Suprapubic skin (tissue), 4 donors: ENCODE data around the gene ITPKA. TPM values are rescaled to one million over a fixed set of nuclear protein-coding genes. Genes with fewer than 3 reads are reported as not detected.
A peak's percentile ranks its signal among the peaks of the same experiment; 100 is the strongest.

Source experiments
- DNase-seq, 2 donors: peaks; one replicate each; pipeline ENCODE4 v3.0.0-alpha.2; 2019; ENCODE audit warnings: low spot score in 2 of 2
- H3K27ac ChIP-seq: fragments of 200-600 bp; sonication (generic); one replicate; pipeline ENCODE4 v1.5.1; 2019
- H3K27me3 ChIP-seq: fragments of 200-600 bp; sonication (generic); one replicate; pipeline ENCODE4 v1.5.1; 2019
- H3K36me3 ChIP-seq: fragments of 200-600 bp; sonication (generic); one replicate; pipeline ENCODE4 v1.5.1; 2019
- H3K4me1 ChIP-seq: fragments of 200-600 bp; sonication (generic); one replicate; pipeline ENCODE4 v1.5.1; 2019
- H3K4me3 ChIP-seq: fragments of 200-600 bp; sonication (generic); one replicate; pipeline ENCODE4 v1.5.1; 2019; ENCODE audit warnings: mild to moderate bottlenecking
- H3K9me3 ChIP-seq: fragments of 200-600 bp; sonication (generic); one replicate; pipeline ENCODE4 v1.5.1; 2019
- EP300 ChIP-seq: sonication (generic); formaldehyde crosslinking; IDR thresholded peaks from one replicate; pipeline ENCODE4 v1.6.1; 2017; ENCODE audit warnings: antibody characterized with exemption
- POLR2A ChIP-seq, 2 donors: fragments of 450-650 bp; IDR thresholded peaks; one replicate each; pipeline ENCODE4 v1.6.1; 2017; ENCODE audit warnings: antibody characterized with exemption in 2 of 2, mild to moderate bottlenecking in 2 of 2, moderate library complexity in 2 of 2
- POLR2AphosphoS5 ChIP-seq, 3 donors: sonication (generic); formaldehyde crosslinking; IDR thresholded peaks; one replicate each; pipeline ENCODE4 v1.6.1; 2017; ENCODE audit warnings: antibody characterized with exemption in 3 of 3
- WGBS: methylation state at CpG from one replicate; pipeline ENCODE4 v1.1.5; 2018; 5-methylcytosine and 5-hydroxymethylcytosine counted together
- total RNA-seq, 4 donors: library from RNA; depleted of rRNA; stranded (reverse); fragments of >200 nt; gene quantifications; one replicate each; pipeline ENCODE4 v1.1.0, GENCODE V29; 2016
- TF ChIP-seq, protein P1 (sequence below), 2 donors: fragments of 200-600 bp in 1 of 2; fragments of 450-650 bp in 1 of 2; sonication (generic) in 1 of 2; IDR thresholded peaks; one replicate each; pipeline ENCODE4 v1.5.1; 2016 to 2019; ENCODE audit warnings: antibody characterized with exemption in 2 of 2, mild to moderate bottlenecking in 1 of 2, moderate library complexity in 1 of 2

ITPKA gene
- total RNA-seq, 4 donors from 2014 or later = 0.30 to 1.5 TPM; not detected in 2

DNA sequence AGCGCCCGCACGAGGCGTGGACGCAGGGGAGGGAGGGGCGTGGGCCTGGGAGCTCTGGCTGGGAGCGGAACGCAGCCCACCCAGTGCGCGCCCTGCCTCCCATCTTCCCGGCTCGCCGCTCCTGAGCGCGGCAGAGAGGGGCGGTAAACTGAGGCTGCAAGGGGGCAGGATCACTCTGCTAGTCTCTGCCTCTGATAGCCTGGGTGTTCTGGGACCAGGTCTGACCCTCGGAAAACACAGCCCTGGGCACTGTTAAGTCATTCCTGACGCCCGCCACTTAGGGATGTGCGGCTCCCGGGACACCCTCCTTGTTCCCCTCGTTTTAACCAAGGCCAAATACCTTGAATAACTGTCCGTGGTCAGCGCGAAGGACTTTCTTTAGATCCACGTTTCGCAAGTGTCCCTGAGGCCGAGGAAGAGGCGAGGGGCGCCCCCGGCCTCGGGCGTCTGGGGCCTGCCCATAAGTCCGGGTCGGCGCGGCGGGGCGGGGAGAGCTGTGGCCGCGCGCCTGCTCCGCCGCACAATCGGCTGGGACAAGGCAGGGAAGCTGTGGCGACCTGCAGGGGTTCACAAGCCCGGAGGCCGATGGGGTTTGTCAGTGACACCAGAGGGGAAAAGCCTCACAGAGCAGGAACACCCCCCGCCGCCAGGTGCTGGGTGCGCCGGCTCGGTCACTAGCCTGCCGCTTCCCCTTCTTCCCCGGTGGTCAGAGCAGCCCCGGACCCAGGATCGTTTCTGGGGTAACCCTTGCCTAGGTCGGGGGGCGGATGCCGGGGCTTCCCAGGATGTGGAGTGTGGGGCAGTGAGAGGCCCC lies 1.5 kb downstream of the ITPKA start:
- H3K27me3 ChIP-seq = peaks cover 62% of the 10 kb centered on the region
- H3K36me3 ChIP-seq = no peaks in the 10 kb centered on the region
- H3K27ac ChIP-seq = no peak overlapping the region
- TF ChIP-seq POLR2A (IDR thresholded peaks at IDR 0.05) (no peak), POLR2AphosphoS5 (IDR thresholded peaks at IDR 0.05) (no peak)
- 0% methylated on average over 1 of the region's 60 CpGs for WGBS
- H3K4me1 ChIP-seq = peaks cover 35% of the 10 kb centered on the region
- DNase-seq = no peak
- peak overlapping the region; percentile 75 for H3K4me3 ChIP-seq
- H3K9me3 ChIP-seq = no peaks in the 10 kb centered on the region

DNA sequence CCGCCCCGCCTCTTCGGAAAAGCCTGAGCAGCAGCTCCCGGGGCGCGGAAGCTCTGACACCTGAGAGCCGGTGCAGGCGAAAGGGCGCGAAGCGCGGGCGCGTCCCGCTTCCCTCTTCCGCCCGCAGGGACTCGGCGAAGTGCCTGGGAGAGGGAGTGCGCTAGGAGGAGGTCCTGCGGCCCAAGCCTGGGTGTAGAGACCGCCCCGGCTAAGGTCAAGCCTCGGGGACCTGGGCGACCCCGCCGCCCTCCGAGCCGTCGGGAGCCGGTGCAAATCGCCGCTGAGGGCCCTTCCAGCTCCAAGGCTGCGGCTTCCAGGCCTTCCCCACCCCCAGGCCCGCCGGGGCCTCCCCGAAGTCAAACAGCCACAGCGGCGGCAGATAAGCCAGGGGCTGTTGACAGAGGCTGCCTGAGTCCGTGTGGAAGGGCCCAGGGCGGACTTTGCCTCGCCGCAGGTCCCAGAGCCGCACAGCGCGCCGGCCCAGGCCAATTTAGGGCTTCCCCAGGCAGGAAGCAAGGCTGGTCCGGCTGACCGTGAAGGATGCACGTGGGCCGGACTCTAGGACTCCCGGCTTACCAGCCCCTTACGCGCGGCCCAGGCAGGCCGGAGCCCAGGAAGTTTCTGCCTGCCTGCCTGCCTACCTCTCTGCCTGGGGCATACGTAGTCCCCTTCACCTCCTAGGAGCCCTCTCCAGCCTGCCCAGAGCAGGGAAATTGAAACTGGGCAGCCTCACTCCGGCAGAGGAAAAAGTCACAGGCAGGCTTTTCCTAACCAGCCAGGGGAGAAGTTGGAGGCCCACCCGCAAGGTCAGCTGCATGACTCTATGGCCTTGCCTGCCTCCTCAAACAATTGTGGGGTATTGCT lies 2.3 kb downstream of the ITPKA start:
- Histone ChIP-seq H3K36me3 (no peaks in the 10 kb centered on the region), H3K4me1 (peaks cover 36% of the 10 kb centered on the region), H3K4me3 (peak overlapping the region; percentile 75), H3K27me3 (peaks cover 68% of the 10 kb centered on the region), H3K27ac (no peak overlapping the region), H3K9me3 (no peaks in the 10 kb centered on the region)
- no peak for DNase-seq
- 94% methylated on average over 2 of the region's 59 CpGs for WGBS
- TF ChIP-seq POLR2AphosphoS5 (IDR thresholded peaks at IDR 0.05) = no peak
- no peak for TF ChIP-seq POLR2A (IDR thresholded peaks at IDR 0.05)
- no peak for TF ChIP-seq EP300
- TF ChIP-seq, protein P1, sequence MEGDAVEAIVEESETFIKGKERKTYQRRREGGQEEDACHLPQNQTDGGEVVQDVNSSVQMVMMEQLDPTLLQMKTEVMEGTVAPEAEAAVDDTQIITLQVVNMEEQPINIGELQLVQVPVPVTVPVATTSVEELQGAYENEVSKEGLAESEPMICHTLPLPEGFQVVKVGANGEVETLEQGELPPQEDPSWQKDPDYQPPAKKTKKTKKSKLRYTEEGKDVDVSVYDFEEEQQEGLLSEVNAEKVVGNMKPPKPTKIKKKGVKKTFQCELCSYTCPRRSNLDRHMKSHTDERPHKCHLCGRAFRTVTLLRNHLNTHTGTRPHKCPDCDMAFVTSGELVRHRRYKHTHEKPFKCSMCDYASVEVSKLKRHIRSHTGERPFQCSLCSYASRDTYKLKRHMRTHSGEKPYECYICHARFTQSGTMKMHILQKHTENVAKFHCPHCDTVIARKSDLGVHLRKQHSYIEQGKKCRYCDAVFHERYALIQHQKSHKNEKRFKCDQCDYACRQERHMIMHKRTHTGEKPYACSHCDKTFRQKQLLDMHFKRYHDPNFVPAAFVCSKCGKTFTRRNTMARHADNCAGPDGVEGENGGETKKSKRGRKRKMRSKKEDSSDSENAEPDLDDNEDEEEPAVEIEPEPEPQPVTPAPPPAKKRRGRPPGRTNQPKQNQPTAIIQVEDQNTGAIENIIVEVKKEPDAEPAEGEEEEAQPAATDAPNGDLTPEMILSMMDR (IDR thresholded peaks at IDR 0.05) = no peak

DNA sequence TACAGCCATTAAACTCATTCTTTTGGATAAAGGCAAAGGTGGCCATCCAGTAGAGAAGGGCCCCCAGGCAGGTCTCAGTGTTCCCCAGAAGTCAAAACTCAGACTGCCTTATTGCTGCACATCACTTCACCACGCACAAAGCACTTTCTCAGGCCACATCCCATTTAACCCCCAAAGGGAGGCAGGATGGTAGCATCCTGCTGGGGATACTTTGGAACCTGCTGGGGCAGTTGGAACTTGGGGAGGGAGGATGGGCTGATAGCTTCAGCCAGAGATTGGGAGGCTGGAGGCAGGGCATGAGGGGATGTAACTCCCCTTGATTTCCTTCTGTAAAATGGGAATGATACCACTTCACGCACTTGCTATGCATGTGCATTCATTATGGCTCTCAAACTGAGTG lies 5.0 kb downstream of the ITPKA start:
- Histone ChIP-seq H3K27ac (no peak overlapping the region), H3K27me3 (peaks cover 86% of the 10 kb centered on the region), H3K9me3 (no peaks in the 10 kb centered on the region), H3K4me1 (peaks cover 49% of the 10 kb centered on the region), H3K4me3 (no peak overlapping the region), H3K36me3 (no peaks in the 10 kb centered on the region)
- TF ChIP-seq EP300 (no peak), POLR2AphosphoS5 (IDR thresholded peaks at IDR 0.05) (no peak), POLR2A (IDR thresholded peaks at IDR 0.05) (no peak)
- TF ChIP-seq, protein P1 (IDR thresholded peaks at IDR 0.05) = no peak
- DNase-seq = no peak
- 88% methylated on average over 2 of the region's 2 CpGs for WGBS

DNA sequence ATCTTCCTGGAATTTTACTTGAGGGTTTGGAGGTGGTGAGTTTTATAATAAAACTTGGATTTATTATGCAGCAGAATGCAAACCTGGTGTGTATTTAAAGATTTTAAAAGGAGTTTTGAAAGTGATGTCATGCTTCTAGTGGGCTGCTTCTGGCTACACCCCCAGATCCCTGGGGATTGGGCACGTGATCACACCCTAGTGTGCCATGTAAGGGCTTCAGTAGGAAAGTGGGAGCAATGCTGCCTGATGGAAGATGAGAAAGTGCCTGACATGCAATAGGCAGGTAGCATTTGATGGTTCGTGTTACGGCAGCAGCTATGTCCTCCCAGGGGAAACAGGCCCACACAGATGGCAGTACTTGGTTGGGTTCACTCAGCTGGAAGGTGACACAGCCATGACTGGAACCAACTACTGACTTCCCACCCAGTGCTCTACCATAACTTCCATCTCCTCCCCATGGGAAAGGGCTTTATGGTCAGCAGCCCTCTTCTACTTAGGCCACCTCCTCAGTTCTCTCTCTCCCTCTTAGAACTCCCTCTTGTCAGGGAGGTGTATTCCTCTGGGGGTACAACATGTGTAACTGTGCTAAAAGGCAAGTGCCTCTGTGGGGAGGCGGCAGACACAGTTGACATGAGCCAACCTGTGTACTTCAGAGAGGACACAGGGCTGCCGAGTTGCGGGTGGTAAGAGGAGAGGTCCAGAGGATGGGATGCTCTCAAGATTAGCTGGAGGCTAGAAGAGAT lies 5.6 kb downstream of the ITPKA start:
- Histone ChIP-seq H3K9me3 (no peaks in the 10 kb centered on the region), H3K27me3 (peaks cover 86% of the 10 kb centered on the region), H3K4me1 (peaks cover 48% of the 10 kb centered on the region), H3K27ac (no peak overlapping the region), H3K4me3 (no peak overlapping the region), H3K36me3 (no peaks in the 10 kb centered on the region)
- WGBS = 94% methylated on average over 6 of the region's 6 CpGs
- no peak for TF ChIP-seq POLR2A (IDR thresholded peaks at IDR 0.05)
- TF ChIP-seq EP300 = no peak
- TF ChIP-seq, protein P1 (IDR thresholded peaks at IDR 0.05) = no peak
- no peak for TF ChIP-seq POLR2AphosphoS5 (IDR thresholded peaks at IDR 0.05)
- DNase-seq = no peak

- TF ChIP-seq POLR2AphosphoS5 (IDR thresholded peaks at IDR 0.05) (no peak), POLR2A (IDR thresholded peaks at IDR 0.05) (no peak), EP300 (no peak)
- TF ChIP-seq, protein P1 (IDR thresholded peaks at IDR 0.05) = no peak
- Histone ChIP-seq H3K27ac (no peak overlapping the region), H3K27me3 (peaks cover 71% of the 10 kb centered on the region), H3K4me1 (peaks cover 32% of the 10 kb centered on the region), H3K36me3 (no peaks in the 10 kb centered on the region), H3K9me3 (no peaks in the 10 kb centered on the region), H3K4me3 (peak overlapping the region; percentile 33)
- no peak for DNase-seq
- WGBS = 13% methylated on average over 29 of the region's 56 CpGs
Measured at GRCh38 chr15:41501191-41501917, 7.7 kb downstream of the ITPKA start.
